H1 (cell line): ENCODE measurements around the gene NETO1.

Experiments
- EGR1 ChIP-seq: IDR thresholded peaks from 2 replicates; pipeline ENCODE4 v1.6.1; 2011; ENCODE audit warnings: low read depth, low read length, borderline replicate concordance
- POLR2A ChIP-seq, 2 experiments: IDR thresholded peaks; 1 replicate in 1 of 2; 2 replicates in 1 of 2; pipeline ENCODE4 v1.6.1; 2011; ENCODE audit warnings: low read depth in 2 of 2, low read length in 2 of 2, mild to moderate bottlenecking in 2 of 2; ENCODE audit errors: control extremely low read depth in 1 of 2
- POLR2AphosphoS5 ChIP-seq: IDR thresholded peaks from 2 replicates; pipeline ENCODE4 v1.6.1; 2011; ENCODE audit warnings: low read depth, low read length
- SRF ChIP-seq: IDR thresholded peaks from 2 replicates; pipeline ENCODE4 v1.6.1; 2011; ENCODE audit warnings: mild to moderate bottlenecking, low read depth, low read length, moderate library complexity

DNA sequence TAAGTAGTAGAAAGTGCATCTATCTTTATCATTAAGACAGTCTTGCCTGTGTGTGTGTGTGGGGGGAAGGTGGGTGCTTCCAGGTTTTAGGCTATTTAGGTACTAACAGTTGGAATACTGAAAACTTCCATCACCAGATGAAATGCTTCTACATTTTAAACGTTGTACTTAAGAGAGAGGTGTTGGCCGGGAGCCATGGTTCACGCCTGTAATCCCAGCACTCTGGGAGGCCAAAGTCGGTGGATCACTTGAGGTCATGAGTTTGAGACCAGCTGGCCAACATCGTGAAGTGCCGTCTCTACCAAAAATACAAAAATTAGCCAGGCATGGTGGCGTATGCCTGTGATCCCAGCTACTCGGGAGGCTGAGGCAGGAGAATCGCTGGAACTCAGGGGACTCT lies 4.0 kb downstream of the NETO1 start:
- TF ChIP-seq EGR1 (no peak), POLR2A (IDR thresholded peaks at IDR 0.05; ENCODE audit: control extremely low read depth in 1 of 2, low read depth in 2 of 2, low read length in 2 of 2) (no peak), POLR2AphosphoS5 (no peak), SRF (no peak)
